ENCODE results near the gene RASL10A.

GRCh38 chr22:29309332-29310064, 6.0 kb downstream of the RASL10A start:
- TF ChIP-seq CTCF (conservative IDR thresholded peaks at IDR 0.05 in 1 of 2, IDR thresholded peaks at IDR 0.05 in 1 of 2; ENCODE audit: low read depth in 1 of 2, low read length in 2 of 2): no peak
- no peak for TF ChIP-seq EZH2 (IDR thresholded peaks at IDR 0.05; ENCODE audit: low read length, missing control alignments)

Measured in fibroblast of lung (primary cell).